Mesangial cell (primary cell): ENCODE data around the gene SPEN. TPM values are rescaled to one million over a fixed set of nuclear protein-coding genes. Genes with fewer than 3 reads are reported as not detected.

Experiments used
- total RNA-seq: library from RNA; depleted of rRNA; stranded (reverse); fragments of >200 nt; gene quantifications from 2 replicates; pipeline ENCODE4 v1.2.3, GENCODE V29; 2015

SPEN gene
- total RNA-seq: 11.2 and 17.1 TPM in 2 replicates

GRCh38 chr1:15847100-15847892, at the start of gene SPEN:
TSS of gene SPEN (plus strand) at chr1:15847707. CDS start at chr1:15848068, 361 bp downstream.

GRCh38 chr1:15807549-15807948, 40.0 kb upstream of the SPEN start, which contains the start of gene UQCRHL:
TSS of gene UQCRHL (minus strand) at chr1:15807649. CDS start at chr1:15807649, 0 bp downstream.

GRCh38 chr1:15975805-15976680, 128.5 kb downstream of the SPEN start, which contains the start of gene ZBTB17:
TSS of gene ZBTB17 (minus strand) at chr1:15976101. CDS start at chr1:15948495, 27,606 bp downstream.

Other genes starting within 250 kb of the SPEN start
- gene DDI2, start 230.2 kb upstream of the SPEN start, total RNA-seq: 10.1 and 14.2 TPM in 2 replicates
- gene PLEKHM2, start 163.4 kb upstream of the SPEN start, total RNA-seq: 56.1 and 75.3 TPM in 2 replicates
- gene SLC25A34, start 111.4 kb upstream of the SPEN start, total RNA-seq: 0.13 and 2.1 TPM in 2 replicates
- not detected in 2 replicates for gene TMEM82, start 105.2 kb upstream of the SPEN start, total RNA-seq
- 198 and 268 TPM in 2 replicates for gene FBLIM1, start 88.9 kb upstream of the SPEN start, total RNA-seq
- 0.51 and 0.65 TPM in 2 replicates for gene UQCRHL, start 40.1 kb upstream of the SPEN start, total RNA-seq
- 24.6 and 25.9 TPM in 2 replicates for gene ZBTB17, start 128.4 kb downstream of the SPEN start, total RNA-seq
- gene SRARP, start 156.5 kb downstream of the SPEN start, total RNA-seq: not detected in 2 replicates
- 0.13 TPM in 1 of 2 replicates, not detected in the other for gene HSPB7, start 170.3 kb downstream of the SPEN start, total RNA-seq
- gene CLCNKA, start 174.3 kb downstream of the SPEN start, total RNA-seq: under 0.01 TPM in 1 of 2 replicates, not detected in the other
- gene CLCNKB, start 196.1 kb downstream of the SPEN start, total RNA-seq: 0.33 and 1.4 TPM in 2 replicates
- gene FAM131C, start 225.9 kb downstream of the SPEN start, total RNA-seq: 0.65 and 3.7 TPM in 2 replicates